ENCODE results near the gene SLC2A9.
"Not testable (repeated sequence)": the region's sequence is repeated elsewhere in the genome, so short reads cannot be mapped to it uniquely, and the experiment has no call there.

SLC2A9 gene

GRCh38 chr4:9994246-9994847, 26.9 kb downstream of the SLC2A9 start:
- no peak for DNase-seq

GRCh38 chr4:9989918-9990635, 31.2 kb downstream of the SLC2A9 start:
- no peak for DNase-seq

DNA sequence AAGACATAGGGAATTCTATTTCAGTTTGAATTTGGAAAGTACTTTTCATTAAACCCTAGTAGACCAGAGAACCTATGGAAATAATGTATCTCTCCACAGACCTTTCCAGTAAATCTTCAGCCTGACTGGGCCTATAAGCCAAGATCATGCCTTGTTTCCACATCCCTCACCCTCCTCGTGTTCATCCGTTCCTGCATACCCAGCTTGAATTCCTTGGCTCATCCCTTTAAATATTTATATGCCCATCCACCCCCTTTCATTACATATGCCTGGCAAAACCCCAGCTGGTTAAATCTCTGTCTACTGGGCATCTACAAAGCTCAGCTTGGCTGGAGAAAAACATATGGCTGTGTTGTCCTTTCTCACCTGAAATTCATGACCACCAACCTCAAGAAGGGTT, 32.4 kb downstream of the SLC2A9 start:
- no peak for DNase-seq

DNA sequence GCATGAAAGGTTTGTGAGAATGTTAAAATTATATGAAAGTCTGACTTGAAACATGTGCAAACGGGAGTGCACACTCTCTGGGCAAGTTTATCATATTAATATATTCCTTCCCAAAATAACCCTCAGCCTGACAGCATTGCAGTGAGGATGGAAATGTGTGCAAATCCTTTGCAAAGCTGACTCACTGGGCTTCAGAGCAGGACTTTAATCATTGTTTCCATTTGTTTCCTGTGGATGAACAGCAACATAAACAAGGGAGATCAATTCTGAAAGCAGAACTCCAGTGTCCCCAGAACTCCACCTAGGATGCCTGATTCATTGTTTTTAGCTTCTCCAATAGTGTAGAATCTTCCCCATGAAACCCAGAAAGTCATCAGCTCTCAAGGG, 32.9 kb downstream of the SLC2A9 start:
- DNase-seq, result no peak

DNA sequence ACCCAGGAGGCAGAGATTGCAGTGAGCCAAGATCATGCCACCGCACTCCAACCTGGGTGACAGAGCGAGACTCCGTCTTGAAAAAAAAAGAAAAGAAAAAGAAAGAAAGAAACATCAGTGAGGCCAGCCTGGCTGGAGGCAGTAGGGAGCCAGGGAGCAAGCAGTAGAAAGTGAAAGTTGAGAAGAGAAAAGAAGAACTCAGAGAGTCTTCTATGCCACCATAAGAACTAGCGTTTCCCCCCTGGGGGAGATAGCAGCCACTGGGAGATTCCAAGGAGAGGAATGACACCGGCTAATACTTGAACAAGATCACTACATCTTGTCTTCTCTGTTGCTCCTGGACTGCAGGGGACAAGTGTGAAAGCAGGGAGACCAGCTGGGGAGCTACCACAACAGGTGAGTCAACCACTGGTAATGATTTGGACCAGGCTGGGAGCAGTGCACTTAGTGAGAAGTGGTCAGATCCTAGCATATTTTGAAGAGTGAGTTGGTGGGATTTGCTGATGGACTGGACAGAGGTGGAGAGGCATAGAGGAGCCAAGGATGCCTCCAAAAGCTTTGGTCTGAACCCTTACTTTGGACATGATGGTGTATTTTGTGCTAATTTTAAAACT, 33.4 kb downstream of the SLC2A9 start:
- no peak for DNase-seq

DNA sequence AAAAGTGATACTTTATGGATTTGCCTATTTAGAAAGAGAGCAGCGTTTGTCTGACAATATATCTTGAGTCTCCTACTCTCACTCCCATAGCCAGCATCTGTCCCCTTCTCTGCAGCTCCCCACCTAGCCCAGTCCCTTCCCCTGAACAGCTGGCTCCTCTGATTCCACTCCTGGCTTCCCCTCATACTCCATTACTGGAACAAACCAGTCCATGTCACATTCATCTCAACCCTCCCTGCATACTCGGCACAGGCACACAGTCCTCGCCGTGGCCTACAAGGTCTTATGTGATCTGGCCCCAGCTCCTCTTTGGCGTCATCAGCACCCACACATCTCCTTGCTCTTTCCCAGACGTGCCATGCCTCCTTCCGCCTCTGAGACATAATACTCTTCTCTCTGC, 36.7 kb downstream of the SLC2A9 start:
- no peak for DNase-seq

DNA sequence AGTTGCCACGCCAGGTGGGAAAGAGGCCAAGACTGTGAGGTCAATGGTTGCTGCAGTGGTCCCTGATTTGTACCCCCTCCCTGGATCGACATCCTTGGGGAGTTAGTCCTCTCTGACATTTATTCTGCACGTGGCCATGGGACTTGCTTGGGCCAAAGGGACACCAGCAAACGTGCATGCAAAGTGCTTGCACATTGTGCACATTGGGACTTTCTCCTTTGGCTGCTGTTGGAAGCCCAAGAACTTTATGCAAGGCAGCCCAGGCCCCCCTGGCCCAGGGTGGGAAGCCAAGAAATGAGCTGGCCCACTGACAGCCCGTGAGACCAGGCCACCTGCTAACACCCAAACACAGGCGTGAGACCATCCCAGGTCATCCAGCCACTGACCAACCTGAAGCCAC, 38.1 kb downstream of the SLC2A9 start:
- no peak for DNase-seq

GRCh38 chr4:9981899-9982298, 39.4 kb downstream of the SLC2A9 start:
- not testable (repeated sequence) for DNase-seq

DNA sequence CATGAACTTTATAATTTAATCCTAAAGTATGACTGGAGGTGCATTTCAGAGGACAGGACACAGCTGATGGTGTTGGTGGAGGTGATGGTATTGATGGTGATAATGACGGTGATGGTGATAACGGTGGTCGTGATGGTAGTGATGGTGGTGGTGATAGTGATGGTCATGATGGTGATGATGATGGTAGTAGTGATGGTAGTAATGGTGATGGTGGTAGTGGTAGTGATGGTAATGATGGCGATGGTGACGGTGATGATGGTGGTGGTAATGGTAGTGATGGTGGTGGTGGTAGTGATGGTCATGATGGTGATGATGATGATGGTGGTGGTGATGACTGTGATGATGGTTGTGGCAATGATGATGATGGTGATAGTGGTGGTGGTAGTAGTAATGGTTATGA, 40.4 kb downstream of the SLC2A9 start:
- DNase-seq, result no peak

DNA sequence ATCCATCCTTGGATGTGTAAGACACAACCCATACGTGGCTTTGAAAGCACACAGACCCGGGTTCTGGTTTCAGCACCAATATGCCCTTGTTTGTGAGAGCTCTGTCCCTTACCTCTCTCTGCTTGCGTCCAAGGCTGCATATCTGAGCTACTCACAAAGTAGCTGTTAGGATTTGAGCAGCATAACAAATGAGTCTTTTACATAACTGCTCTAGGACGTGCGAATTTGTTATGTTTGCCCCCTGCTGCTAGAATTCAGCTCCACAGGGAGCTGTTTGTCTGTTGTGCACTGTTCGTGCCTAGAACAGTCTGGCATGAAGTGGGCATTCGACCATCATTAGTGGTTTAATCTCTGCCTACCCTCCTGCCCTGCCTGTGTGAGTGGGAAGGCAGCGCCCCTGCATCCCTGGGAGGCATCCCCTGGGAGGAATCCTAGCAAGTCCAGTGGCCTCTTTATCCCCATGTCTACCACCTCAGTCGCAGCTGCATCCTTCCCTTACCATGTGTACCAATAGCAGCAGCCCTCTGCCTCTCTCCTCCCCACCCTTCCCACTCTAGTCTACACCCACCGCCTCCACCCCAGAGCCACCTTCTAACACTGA, 42.1 kb downstream of the SLC2A9 start:
- DNase-seq, result no peak

- DNase-seq, result no peak
Observed at GRCh38 chr4:9977518-9978031, 43.7 kb downstream of the SLC2A9 start.

- DNase-seq, result no peak
Observed at GRCh38 chr4:9976781-9977180, 44.5 kb downstream of the SLC2A9 start.

DNA sequence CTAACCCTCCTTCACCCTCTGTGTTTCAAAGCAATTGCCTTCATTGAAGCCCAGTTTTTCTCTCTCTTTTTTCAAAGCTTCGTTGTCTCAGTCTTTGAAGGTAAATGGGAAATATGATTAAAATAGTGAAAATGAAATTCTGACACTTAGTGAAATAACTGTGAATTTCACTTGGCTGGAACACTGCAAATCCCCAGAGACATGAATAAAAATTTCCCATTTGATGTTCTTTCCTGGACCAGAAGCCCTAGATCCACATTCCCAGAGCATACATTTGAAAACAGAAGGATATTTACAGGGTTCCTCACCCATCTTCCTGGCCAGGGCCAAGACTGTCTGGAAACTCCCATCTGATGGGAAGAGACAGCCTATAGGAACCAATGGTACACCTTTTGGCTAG, 45.0 kb downstream of the SLC2A9 start:
- no peak for DNase-seq

GRCh38 chr4:9971711-9972110, 49.6 kb downstream of the SLC2A9 start:
- no peak for DNase-seq

DNA sequence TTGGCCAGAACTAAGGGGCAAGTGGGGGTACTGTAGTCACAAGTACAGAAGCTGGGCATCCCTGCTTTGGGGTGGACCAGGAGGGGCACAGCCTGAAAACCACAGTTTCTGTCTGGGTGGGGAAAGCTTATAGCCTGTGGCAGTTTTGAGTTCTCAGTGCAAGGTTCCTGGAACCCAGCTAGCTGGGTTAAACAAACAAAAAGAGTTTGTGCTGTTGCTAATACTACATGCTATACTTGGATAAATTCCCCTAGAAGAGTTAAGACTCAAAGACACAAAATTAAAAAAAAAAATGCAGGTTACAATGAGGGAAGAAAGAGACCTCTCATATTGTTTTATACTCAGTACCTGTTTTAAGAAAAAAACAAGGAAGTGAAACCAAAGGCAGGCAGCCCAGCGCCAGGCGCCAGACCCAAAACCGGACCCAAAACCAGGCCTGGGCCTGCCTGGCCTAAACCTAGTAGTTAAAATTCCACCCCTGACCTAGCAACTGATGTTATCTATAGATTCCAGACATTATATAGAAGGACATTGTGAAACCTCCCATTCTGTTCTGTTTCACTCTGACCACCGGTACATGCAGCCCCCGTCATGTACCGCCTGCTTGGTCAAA, 50.8 kb downstream of the SLC2A9 start:
- no peak for DNase-seq

DNA sequence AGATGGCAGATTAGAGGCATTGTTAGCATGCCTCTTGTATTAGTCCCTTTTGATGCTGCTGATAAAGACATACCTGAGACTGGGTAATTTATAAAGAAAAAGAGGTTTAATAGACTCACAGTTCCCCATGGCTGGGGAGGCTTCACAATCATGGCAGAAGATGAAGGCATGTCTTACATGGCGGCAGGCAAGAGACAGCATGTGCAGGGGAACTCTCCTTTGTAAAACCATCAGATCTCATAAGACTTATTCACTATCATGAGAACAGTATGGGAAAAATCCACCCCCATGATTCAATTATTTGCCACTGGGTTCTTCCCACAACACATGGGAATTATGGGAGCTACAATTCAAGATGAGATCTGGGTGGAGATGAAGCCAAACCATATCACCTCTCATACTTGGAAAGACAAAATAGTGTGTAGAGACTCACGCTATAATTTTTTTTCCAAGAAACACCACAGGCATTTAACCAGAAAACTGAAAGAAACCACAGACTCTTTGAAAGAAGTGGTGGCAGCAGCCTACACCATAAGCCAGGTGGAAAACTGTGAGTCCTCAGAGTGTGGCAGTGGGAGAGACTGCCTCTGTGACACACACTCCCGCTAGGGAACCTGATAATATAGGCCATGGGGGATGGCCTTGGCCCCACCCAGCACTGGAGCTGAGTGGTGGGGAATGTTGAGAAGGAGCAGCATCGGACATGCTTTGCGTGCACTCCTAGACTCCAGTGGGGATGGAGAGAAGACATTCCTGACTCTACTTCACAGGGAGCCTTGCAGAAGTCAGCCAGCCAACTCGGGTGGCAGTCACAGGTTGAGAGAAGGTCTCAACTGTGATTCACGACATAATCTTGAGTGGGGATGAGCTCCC, 51.5 kb downstream of the SLC2A9 start:
- no peak for DNase-seq

GRCh38 chr4:9968472-9968871, 52.8 kb downstream of the SLC2A9 start:
- DNase-seq, result no peak

GRCh38 chr4:9964879-9965278, 56.4 kb downstream of the SLC2A9 start:
- no peak for DNase-seq

DNA sequence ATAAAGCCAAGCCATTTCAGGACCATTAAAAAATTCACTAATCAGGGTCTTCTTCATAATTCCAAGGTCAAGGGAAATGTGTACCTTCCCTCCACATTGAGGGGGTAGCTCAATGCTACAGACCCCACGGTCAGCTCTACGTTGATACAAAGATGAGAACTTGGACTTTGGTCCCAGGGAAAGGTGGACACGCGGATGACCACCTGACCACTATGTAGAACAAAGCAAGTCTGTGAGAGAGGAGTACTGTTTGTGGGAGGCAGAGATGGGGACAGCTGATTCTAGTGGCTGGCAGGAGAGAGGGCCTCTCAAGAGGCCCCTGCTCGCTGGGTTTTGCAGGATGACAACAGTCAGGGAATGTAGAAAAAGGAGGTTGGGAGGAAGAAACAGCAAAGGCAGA, 58.0 kb downstream of the SLC2A9 start:
- no peak for DNase-seq

- DNase-seq, result no peak
Observed at GRCh38 chr4:9962611-9963314, 58.5 kb downstream of the SLC2A9 start.

DNA sequence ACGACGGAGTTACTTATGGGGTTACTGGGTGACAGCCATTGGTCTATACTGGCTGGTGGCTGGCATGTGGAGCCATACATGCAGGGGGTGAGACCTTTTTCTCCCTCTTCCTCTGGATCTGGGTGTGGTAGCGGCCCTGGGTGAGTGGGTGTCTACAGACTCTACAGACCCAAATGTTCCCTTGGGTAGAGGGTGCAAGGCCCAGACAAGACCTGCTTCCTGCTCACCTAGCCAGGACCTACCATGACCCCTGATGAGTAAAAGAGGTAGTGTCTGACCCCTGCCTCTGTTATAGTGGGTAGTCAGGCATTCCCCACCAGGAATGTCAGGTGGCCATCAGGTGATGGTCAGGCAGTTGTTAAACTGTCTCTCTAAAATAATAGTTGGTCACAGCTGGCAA, 66.8 kb downstream of the SLC2A9 start:
- DNase-seq, result no peak

GRCh38 chr4:9953089-9953488, 68.2 kb downstream of the SLC2A9 start:
- no peak for DNase-seq
